ENCODE results near the gene GRM1. TPM values are rescaled to one million over a fixed set of nuclear protein-coding genes. Genes with fewer than 3 reads are reported as not detected.

Gene GRM1
- total and polyA plus RNA-seq, 2 of the 4 experiments (the other 2 are of a cell fraction): not detected

DNA sequence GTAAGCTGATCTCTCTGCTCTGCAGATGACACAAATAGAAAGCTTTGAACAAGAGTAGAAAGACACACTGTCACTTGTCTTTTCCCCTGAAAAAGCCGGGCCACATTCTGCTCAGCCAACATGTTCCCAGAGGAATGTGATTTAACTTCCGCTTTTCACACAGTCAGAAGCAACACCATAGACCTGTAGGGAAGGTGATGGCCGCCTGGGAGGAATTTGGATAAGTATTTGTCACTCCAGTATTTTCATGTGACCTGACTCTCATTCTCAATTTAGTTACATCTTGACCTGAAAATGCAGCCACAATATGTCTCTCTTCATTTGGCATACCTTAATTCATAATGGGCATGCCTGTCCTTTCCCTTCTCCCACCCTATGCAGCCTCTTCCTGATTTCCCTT, 2.0 kb upstream of the GRM1 start:
- Histone ChIP-seq H3K9me3 (ENCODE audit: control insufficient read depth, insufficient read depth, low read length) (no peaks in the 10 kb centered on the region), H2BK15ac (ENCODE audit: low read depth, low read length) (no peak overlapping the region), H3K27me3 (ENCODE audit: control insufficient read depth, insufficient read depth, low read length) (no peaks in the 10 kb centered on the region; the same call in 1 of the 2 replicates), H3K4me2 (ENCODE audit: low read depth, low read length) (no peak overlapping the region), H2AK9ac (replicated peaks; ENCODE audit: low read depth, low read length, poor library complexity) (no peak overlapping the region), H3K79me1 (ENCODE audit: low read depth in 1 of 2, low read length in 2 of 2) (no peaks in the 10 kb centered on the region), H2BK5ac (ENCODE audit: low read depth, low read length, poor library complexity, severe bottlenecking) (no peak overlapping the region), H3K18ac (ENCODE audit: low read depth, low read length) (no peak overlapping the region), H2AFZ (replicated peaks; ENCODE audit: low read length, poor library complexity) (no peak overlapping the region), H3K27ac (ENCODE audit: insufficient read depth, low read length) (no peak overlapping the region), H3K9me1 (ENCODE audit: insufficient read depth, low read length) (no peaks in the 10 kb centered on the region), H2BK20ac (ENCODE audit: low read depth, low read length) (no peak overlapping the region), H3K56ac (ENCODE audit: extremely low read depth, insufficient read depth, low read length) (no peak overlapping the region), H4K5ac (ENCODE audit: low read depth, low read length) (no peak overlapping the region), H4K91ac (ENCODE audit: insufficient read depth, low read depth, low read length) (no peak overlapping the region), H3K4ac (ENCODE audit: low read depth, low read length) (no peak overlapping the region), H3K4me1 (ENCODE audit: control insufficient read depth, insufficient read depth, low read length) (no peaks in the 10 kb centered on the region), H3K9ac (ENCODE audit: low read depth, low read length) (no peak overlapping the region), H4K20me1 (ENCODE audit: insufficient read depth, low read length) (no peaks in the 10 kb centered on the region), H4K8ac (ENCODE audit: low read depth in 2 of 2, low read length in 2 of 2) (no peak overlapping the region), H3K36me3 (ENCODE audit: control insufficient read depth, insufficient read depth, low read length) (no peaks in the 10 kb centered on the region), H2AK5ac (ENCODE audit: low read depth, low read length) (no peak overlapping the region), H2BK120ac (ENCODE audit: low read depth, low read length) (no peak overlapping the region), H3K4me3 (ENCODE audit: insufficient read depth, low read depth, low read length) (no peak overlapping the region), H3K23ac (ENCODE audit: low read depth, low read length) (no peak overlapping the region), H3K14ac (replicated peaks; ENCODE audit: low read depth, low read length) (no peak overlapping the region)
- intact Hi-C loops (cut with micrococcal nuclease) (no loop called here), in situ Hi-C loops (cut with MboI; ENCODE audit: low sequenced_read_pairs) (no loop called here), dilution Hi-C loops (cut with HindIII; ENCODE audit: low sequenced_read_pairs, unreplicated experiment) (no loop called here)
- TF ChIP-seq RAD21 (IDR thresholded peaks at IDR 0.05; ENCODE audit: low read length) (no peak), BHLHE40 (IDR thresholded peaks at IDR 0.05; ENCODE audit: low read depth, low read length) (no peak), USF2 (IDR thresholded peaks at IDR 0.05; ENCODE audit: low read depth, low read length) (no peak), SMC3 (IDR thresholded peaks at IDR 0.05; ENCODE audit: low read depth, low read length) (no peak), NFE2L2 (IDR thresholded peaks at IDR 0.05; ENCODE audit: low read depth, low read length) (no peak), MAZ (IDR thresholded peaks at IDR 0.05; ENCODE audit: borderline replicate concordance, low read depth, low read length) (no peak), RCOR1 (IDR thresholded peaks at IDR 0.05; ENCODE audit: insufficient replicate concordance, low read length) (no peak), FOS (IDR thresholded peaks at IDR 0.05; ENCODE audit: low read depth, low read length) (no peak), MAFK (IDR thresholded peaks at IDR 0.05; ENCODE audit: low read depth, low read length) (no peak), CEBPB (IDR thresholded peaks at IDR 0.05; ENCODE audit: low read depth, low read length) (no peak), POLR2A (IDR thresholded peaks at IDR 0.05; ENCODE audit: low read depth, low read length) (no peak), CHD1 (IDR thresholded peaks at IDR 0.05; ENCODE audit: low read depth, low read length) (no peak), RFX5 (IDR thresholded peaks at IDR 0.05; ENCODE audit: low read depth, low read length) (no peak), ELK1 (IDR thresholded peaks at IDR 0.05; ENCODE audit: borderline replicate concordance, low read depth, low read length) (no peak), MXI1 (IDR thresholded peaks at IDR 0.05; ENCODE audit: borderline replicate concordance, low read depth, low read length) (no peak), CTCF (conservative IDR thresholded peaks at IDR 0.05; ENCODE audit: low read depth, low read length) (no peak)
- no TSS peak for BruUV-seq (replicated peaks)
- no peak for ATAC-seq (ENCODE audit: low read depth)
- ChIA-PET POLR2A (ENCODE audit: unreplicated experiment) (no interaction called here), CTCF (no interaction called here)
- no CpG with 5 or more reads among the region's 3 CpGs for WGBS, 2 experiments (ENCODE audit: extremely low coverage in 2 of 2, insufficient read length in 1 of 2)
- no peak for DNase-seq

All from IMR-90 (cell line).